ENCODE data around the gene PRRC2A.

GRCh38 chr6:31578184-31579118, 42.1 kb upstream of the PRRC2A start:
- TF ChIP-seq CTCF (conservative IDR thresholded peaks at IDR 0.05; ENCODE audit: low read depth, low read length) (no peak), EZH2 (IDR thresholded peaks at IDR 0.05; ENCODE audit: low read length, unreplicated experiment) (no peak), EZH2phosphoT487 (IDR thresholded peaks at IDR 0.05; ENCODE audit: borderline replicate concordance, low read length) (no peak)

Measured in PC-3 (cell line).